Esophagus muscularis mucosa (tissue), 4 donors: ENCODE data around the gene PTPN14. TPM values are rescaled to one million over a fixed set of nuclear protein-coding genes. Genes with fewer than 3 reads are reported as not detected.
"Not testable (repeated sequence)": the region's sequence is repeated elsewhere in the genome, so short reads cannot be mapped to it uniquely, and the experiment has no call there.

Source experiments
- DNase-seq: peaks from one replicate; pipeline ENCODE4 v3.0.0-alpha.2; 2017; ENCODE audit errors: extremely low spot score
- H3K27ac ChIP-seq, 4 donors: fragments of 200-600 bp; sonication (generic); replicated peaks in 1 of 4; 1 replicate in 3 of 4; 2 replicates in 1 of 4; pipeline ENCODE4 v1.5.1; 2016 to 2019; ENCODE audit warnings: mild to moderate bottlenecking in 1 of 4
- H3K27me3 ChIP-seq, 4 donors: fragments of 200-600 bp; sonication (generic); one replicate each; pipeline versions ENCODE4 v1.5.1 to v1.6.0; 2016 to 2019
- H3K36me3 ChIP-seq, 4 donors: fragments of 200-600 bp; sonication (generic); one replicate each; pipeline ENCODE4 v1.5.1; 2016 to 2019
- H3K4me1 ChIP-seq, 4 donors: fragments of 200-600 bp; sonication (generic); one replicate each; pipeline ENCODE4 v1.5.1; 2016 to 2019
- H3K4me3 ChIP-seq, 4 donors: fragments of 200-600 bp; sonication (generic); 1 replicate in 2 of 4; 2 replicates in 2 of 4; pipeline ENCODE4 v1.5.1; 2016 to 2019; ENCODE audit warnings: mild to moderate bottlenecking in 4 of 4, moderate library complexity in 1 of 4
- H3K9me3 ChIP-seq, 4 donors: fragments of 200-600 bp; sonication (generic); 1 replicate in 3 of 4; 2 replicates in 1 of 4; pipeline ENCODE4 v1.5.1; 2016 to 2019
- CTCF ChIP-seq, 3 experiments: fragments of 200-600 bp in 2 of 3; fragments of 450-650 bp in 1 of 3; sonication (generic) in 2 of 3; IDR thresholded peaks; one replicate each; pipeline ENCODE4 v1.5.1; 2017 to 2019; ENCODE audit warnings: antibody characterized with exemption in 3 of 3, mild to moderate bottlenecking in 2 of 3, moderate library complexity in 1 of 3
- EP300 ChIP-seq: sonication (generic); formaldehyde crosslinking; IDR thresholded peaks from one replicate; pipeline ENCODE4 v1.6.1; 2017; ENCODE audit warnings: antibody characterized with exemption
- POLR2A ChIP-seq: fragments of 450-650 bp; IDR thresholded peaks from one replicate; pipeline ENCODE4 v1.6.1; 2017; ENCODE audit warnings: antibody characterized with exemption, moderate library complexity, mild to moderate bottlenecking, low read depth
- POLR2AphosphoS5 ChIP-seq, 2 donors: sonication (generic); formaldehyde crosslinking; IDR thresholded peaks; one replicate each; pipeline ENCODE4 v1.6.1; 2017; ENCODE audit warnings: antibody characterized with exemption in 2 of 2
- WGBS: methylation state at CpG from one replicate; pipeline ENCODE4 v1.1.5; 2018; 5-methylcytosine and 5-hydroxymethylcytosine counted together
- intact Hi-C: fragments of 100-400 bp; cut with DNase I; formaldehyde crosslinking; loops from one replicate; pipeline ENCODE4 v1.15.1; 2023
- total RNA-seq, 4 donors: library from RNA; depleted of rRNA; stranded (reverse); fragments of >200 nt; gene quantifications; one replicate each; pipeline versions ENCODE4 v1.1.0 to v1.2.1, GENCODE V29; 2016

PTPN14 gene
- total RNA-seq = 100 to 1,000 TPM in 1 of 4 donors, 10 to 100 TPM in 3; 48.5 to 108 (median 69.1) TPM

DNA sequence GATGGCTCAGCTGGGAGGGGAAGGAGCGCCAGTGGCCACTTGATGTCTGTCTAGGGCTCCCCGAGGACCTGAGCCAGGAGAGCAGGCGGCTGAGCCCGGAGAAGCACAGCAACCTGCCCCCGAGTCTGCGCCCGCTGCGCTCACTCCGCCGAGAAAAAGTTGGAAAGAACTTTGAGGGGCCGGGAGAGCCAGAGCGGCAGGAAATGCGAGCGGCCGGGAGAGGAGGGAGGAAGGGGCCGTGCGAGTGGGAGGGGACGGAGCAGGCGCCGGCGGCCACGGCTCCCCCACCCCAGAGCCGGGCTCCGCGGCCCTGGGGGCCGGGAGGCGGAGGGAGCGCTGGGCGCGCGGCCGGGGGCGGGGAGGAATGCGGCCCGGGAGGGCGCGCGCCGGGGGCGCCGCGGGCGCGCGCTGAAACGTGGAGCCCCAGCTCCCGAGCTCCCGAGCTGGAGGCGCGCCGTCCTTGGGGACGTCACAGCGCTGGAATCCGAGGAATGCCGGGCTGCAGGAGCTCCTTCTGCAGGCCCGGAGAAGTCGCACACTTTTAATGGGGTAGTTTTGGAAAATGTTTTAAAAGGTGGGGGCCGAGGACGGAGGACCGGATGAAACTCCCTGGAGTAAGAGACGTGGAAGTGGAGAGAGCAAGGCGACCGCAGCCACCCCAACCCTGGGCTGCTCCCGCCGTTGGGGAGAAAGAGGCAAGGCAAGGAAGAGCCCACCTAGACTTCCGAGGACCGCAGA is at the start of gene PTPN14:
Gene PTPN14 (minus strand): TSS at position 167 of the 738 bp plus-strand sequence. CDS start 86,799 bp downstream, outside the sequence.
- Histone ChIP-seq H3K4me1 (peaks cover 23 to 55% (median 45%) of the 10 kb centered on the region in 4 donors), H3K27me3 (no peaks in the 10 kb centered on the region), H3K27ac (peak within 1 kb of the TSS; percentile 93 to 99 (median 97)), H3K4me3 (peak within 1 kb of the TSS; percentile 67 to 91 (median 80)), H3K9me3 (no peaks in the 10 kb centered on the region), H3K36me3 (no peaks in the 10 kb centered on the region)
- peak; percentile 95 for DNase-seq
- TF ChIP-seq CTCF (IDR thresholded peaks at IDR 0.05) = peak in 2 of 3 experiments; percentile 21 to 56
- TF ChIP-seq POLR2AphosphoS5 (IDR thresholded peaks at IDR 0.05) = peak; percentile 41 to 87
- TF ChIP-seq POLR2A = peak; percentile 50
- TF ChIP-seq EP300 = no peak
- intact Hi-C loops = loop anchor here (5.0 to 10.0 kb wide), 4 partner anchors 59 to 217 kb away; no protein-coding TSS in a partner anchor
- WGBS = under 1% methylated on average over 31 of the region's 67 CpGs

DNA sequence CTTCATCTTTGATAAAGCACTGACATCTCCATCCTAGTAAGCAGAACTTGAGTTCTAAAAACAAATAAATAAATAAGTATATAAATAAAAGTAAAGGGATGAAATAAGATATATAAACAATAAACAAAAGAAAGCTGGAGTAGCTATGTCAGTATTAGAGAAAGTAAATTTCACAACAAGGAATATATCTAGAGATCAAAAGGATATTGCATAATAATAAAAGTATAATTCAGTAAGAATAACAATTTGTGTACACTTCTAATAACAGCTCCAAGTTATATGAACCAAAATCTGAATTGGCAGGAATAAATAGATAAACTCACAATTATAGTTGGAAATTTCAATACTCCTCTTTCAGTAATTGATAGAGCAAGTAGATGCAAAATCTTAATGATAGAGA is 41.8 kb upstream of the PTPN14 start:
- Histone ChIP-seq H3K9me3 (no peaks in the 10 kb centered on the region), H3K36me3 (no peaks in the 10 kb centered on the region), H3K27me3 (peaks cover 0 to 6% (median 0%) of the 10 kb centered on the region in 4 donors), H3K4me1 (no peaks in the 10 kb centered on the region), H3K4me3 (no peak overlapping the region), H3K27ac (no peak overlapping the region)
- TF ChIP-seq CTCF (IDR thresholded peaks at IDR 0.05) (no peak), POLR2AphosphoS5 (IDR thresholded peaks at IDR 0.05) (no peak), POLR2A (no peak), EP300 (no peak)
- intact Hi-C loops = no loop called here
- DNase-seq = no peak

GRCh38 chr1:214591918-214592317 is 40.5 kb upstream of the PTPN14 start:
- H3K36me3 ChIP-seq, DNase-seq, H3K27ac ChIP-seq, H3K4me3 ChIP-seq, intact Hi-C loops, H3K27me3 ChIP-seq, H3K9me3 ChIP-seq, H3K4me1 ChIP-seq: not testable (repeated sequence)
- WGBS = 88% methylated on average over 8 of the region's 8 CpGs

DNA sequence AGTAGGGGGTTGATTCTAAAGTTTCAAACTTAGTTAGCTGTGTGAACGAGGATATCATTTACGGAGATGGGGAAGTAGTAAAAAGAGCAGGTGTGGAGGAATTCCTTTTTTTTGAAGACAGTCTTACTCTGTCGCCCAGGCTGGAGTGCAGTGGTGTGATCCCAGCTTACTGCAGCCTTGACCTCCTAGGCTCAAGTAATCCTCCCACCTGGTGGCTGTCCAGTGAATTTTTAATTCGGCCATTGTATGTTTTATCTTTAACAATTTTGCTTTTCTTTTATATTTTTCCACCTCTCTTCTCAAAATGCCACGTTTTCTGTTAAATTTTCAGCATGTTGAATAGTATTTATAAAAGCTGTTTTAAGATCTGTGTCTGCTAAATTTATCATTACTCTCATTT is 39.3 kb upstream of the PTPN14 start:
- TF ChIP-seq EP300 (no peak), CTCF (IDR thresholded peaks at IDR 0.05) (no peak), POLR2A (no peak), POLR2AphosphoS5 (IDR thresholded peaks at IDR 0.05) (no peak)
- H3K4me1 ChIP-seq = no peaks in the 10 kb centered on the region
- H3K27ac ChIP-seq = no peak overlapping the region
- H3K27me3 ChIP-seq = peaks cover 0 to 6% (median 0%) of the 10 kb centered on the region in 4 donors
- no peaks in the 10 kb centered on the region for H3K9me3 ChIP-seq
- H3K36me3 ChIP-seq = no peaks in the 10 kb centered on the region
- DNase-seq = no peak
- intact Hi-C loops = no loop called here
- no peak overlapping the region for H3K4me3 ChIP-seq
- 84% methylated on average over 5 of the region's 5 CpGs for WGBS

DNA sequence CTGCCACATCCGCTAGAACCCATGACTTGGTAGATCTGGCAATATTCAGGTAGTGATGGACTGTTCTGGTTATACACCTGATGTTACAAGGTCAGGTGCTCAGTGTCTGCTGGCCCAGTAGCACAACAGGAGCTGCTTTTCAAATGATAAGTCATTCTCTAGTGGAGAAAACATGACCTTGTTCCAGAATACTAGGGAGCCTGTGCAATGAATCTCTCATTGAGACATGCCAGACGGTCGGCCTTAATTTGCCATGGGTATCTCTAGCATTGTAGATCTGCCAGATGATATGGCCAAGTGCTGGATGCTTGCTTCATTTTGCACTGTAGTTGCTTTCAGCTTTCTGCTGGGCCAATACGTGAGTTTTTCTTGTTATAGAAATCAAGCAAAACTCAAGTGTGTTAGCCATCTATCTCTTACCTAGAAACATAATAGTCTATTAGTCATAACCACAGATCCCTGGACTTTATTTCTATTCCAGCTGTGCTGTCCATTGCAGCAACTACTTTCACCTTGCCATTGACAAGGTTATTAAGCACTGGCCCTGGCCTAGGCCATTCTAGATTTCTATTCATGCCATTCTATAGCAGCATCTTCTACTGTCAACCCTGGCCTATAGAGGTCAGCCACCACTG is 37.7 kb upstream of the PTPN14 start:
- H3K27me3 ChIP-seq = peaks cover 0 to 6% (median 0%) of the 10 kb centered on the region in 4 donors
- no peaks in the 10 kb centered on the region for H3K36me3 ChIP-seq
- intact Hi-C loops = loop anchor here (5.0 kb wide), 2 partner anchors 202 to 327 kb away; no protein-coding TSS in a partner anchor
- DNase-seq = no peak
- H3K27ac ChIP-seq = no peak overlapping the region
- WGBS = 90% methylated on average over 4 of the region's 4 CpGs
- H3K9me3 ChIP-seq = no peaks in the 10 kb centered on the region
- TF ChIP-seq EP300 = no peak
- no peaks in the 10 kb centered on the region for H3K4me1 ChIP-seq
- H3K4me3 ChIP-seq = no peak overlapping the region
